ENCODE measurements around the gene ACOD1.
A peak's percentile ranks its signal among the peaks of the same experiment; 100 is the strongest.

Gene ACOD1

GRCh38 chr13:76991432-76991795 is 43.1 kb downstream of the ACOD1 start:
- peak overlapping the region; percentile 98 for H3K27ac Mint-ChIP-seq
- H3K27me3 Mint-ChIP-seq: no peaks in the 10 kb centered on the region
- DNase-seq (ENCODE audit: low spot score in 2 of 2): peak in 1 of 2 donors; percentile 61

GRCh38 chr13:76991796-76992547 is 43.7 kb downstream of the ACOD1 start, which contains the start of gene CLN5:
TSS of gene CLN5 (plus strand) at chr13:76992081. CDS start at chr13:76992099, 18 bp downstream.
- H3K9me3 Mint-ChIP-seq: no peaks in the 10 kb centered on the region
- peak within 1 kb of the TSS; percentile 98 for H3K27ac Mint-ChIP-seq
- peaks cover 8% of the 10 kb centered on the region for H3K36me3 Mint-ChIP-seq
- peak within 1 kb of the TSS; percentile 96 for H3K4me3 Mint-ChIP-seq
- H3K4me1 Mint-ChIP-seq: peaks cover 20% of the 10 kb centered on the region
- no peaks in the 10 kb centered on the region for H3K27me3 Mint-ChIP-seq
- DNase-seq (ENCODE audit: low spot score in 2 of 2) (peak; percentile 89 to 94), ATAC-seq (ENCODE audit: low read depth) (peak; percentile 87)

More at GRCh38 chr13:76991432-76991795, 43.1 kb downstream of the ACOD1 start:
- Mint-ChIP-seq H3K4me1 (peaks cover 20% of the 10 kb centered on the region), H3K9me3 (no peaks in the 10 kb centered on the region), H3K4me3 (peak overlapping the region; percentile 96), H3K36me3 (peaks cover 5% of the 10 kb centered on the region)
- peak; percentile 51 for ATAC-seq (ENCODE audit: low read depth)

- ATAC-seq (ENCODE audit: low read depth) (no peak), DNase-seq (ENCODE audit: low spot score in 2 of 2) (peak; percentile 23 to 24)
- Mint-ChIP-seq H3K9me3 (no peaks in the 10 kb centered on the region), H3K27me3 (no peaks in the 10 kb centered on the region), H3K27ac (peak overlapping the region; percentile 98), H3K36me3 (peaks cover 8% of the 10 kb centered on the region), H3K4me3 (peak overlapping the region; percentile 96), H3K4me1 (peaks cover 20% of the 10 kb centered on the region)
These were observed 44.3 kb downstream of the ACOD1 start for GRCh38 chr13:76992548-76993001.

GRCh38 chr13:76993021-76993420 is 44.7 kb downstream of the ACOD1 start:
- ATAC-seq (ENCODE audit: low read depth) (no peak), DNase-seq (ENCODE audit: low spot score in 2 of 2) (no peak)
- H3K27me3 Mint-ChIP-seq: no peaks in the 10 kb centered on the region
- no peaks in the 10 kb centered on the region for H3K9me3 Mint-ChIP-seq
- peaks cover 20% of the 10 kb centered on the region for H3K4me1 Mint-ChIP-seq
- H3K27ac Mint-ChIP-seq: peak overlapping the region; percentile 98
- peaks cover 10% of the 10 kb centered on the region for H3K36me3 Mint-ChIP-seq
- peak overlapping the region; percentile 96 for H3K4me3 Mint-ChIP-seq

GRCh38 chr13:76993473-76993872 is 45.2 kb downstream of the ACOD1 start:
- Mint-ChIP-seq H3K27ac (peak overlapping the region; percentile 98), H3K4me1 (peaks cover 23% of the 10 kb centered on the region), H3K9me3 (no peaks in the 10 kb centered on the region), H3K36me3 (peaks cover 11% of the 10 kb centered on the region), H3K4me3 (peak overlapping the region; percentile 96), H3K27me3 (no peaks in the 10 kb centered on the region)
- no peak for ATAC-seq (ENCODE audit: low read depth)
- DNase-seq (ENCODE audit: low spot score in 2 of 2): no peak

- DNase-seq (ENCODE audit: low spot score in 2 of 2) (no peak), ATAC-seq (ENCODE audit: low read depth) (no peak)
- Mint-ChIP-seq H3K4me1 (peaks cover 28% of the 10 kb centered on the region), H3K4me3 (peak overlapping the region; percentile 1), H3K27ac (peak overlapping the region; percentile 98), H3K9me3 (no peaks in the 10 kb centered on the region), H3K36me3 (peaks cover 17% of the 10 kb centered on the region), H3K27me3 (no peaks in the 10 kb centered on the region)
These were observed 46.0 kb downstream of the ACOD1 start for GRCh38 chr13:76994281-76994680.

GRCh38 chr13:77000475-77000874 is 52.2 kb downstream of the ACOD1 start:
- Mint-ChIP-seq H3K4me1 (peaks cover 25% of the 10 kb centered on the region), H3K27ac (no peak overlapping the region), H3K36me3 (peaks cover 20% of the 10 kb centered on the region), H3K4me3 (no peak overlapping the region), H3K9me3 (no peaks in the 10 kb centered on the region), H3K27me3 (no peaks in the 10 kb centered on the region)
- no peak for ATAC-seq (ENCODE audit: low read depth)
- DNase-seq (ENCODE audit: low spot score in 2 of 2): no peak

GRCh38 chr13:77001540-77001939 is 53.2 kb downstream of the ACOD1 start:
- Mint-ChIP-seq H3K27me3 (no peaks in the 10 kb centered on the region), H3K27ac (peak overlapping the region; percentile 62), H3K4me1 (peaks cover 23% of the 10 kb centered on the region), H3K36me3 (peaks cover 15% of the 10 kb centered on the region), H3K4me3 (no peak overlapping the region), H3K9me3 (no peaks in the 10 kb centered on the region)
- no peak for ATAC-seq (ENCODE audit: low read depth)
- DNase-seq (ENCODE audit: low spot score in 2 of 2): no peak

GRCh38 chr13:77001963-77002587 is 53.8 kb downstream of the ACOD1 start:
- H3K36me3 Mint-ChIP-seq: peaks cover 14% of the 10 kb centered on the region
- H3K27me3 Mint-ChIP-seq: no peaks in the 10 kb centered on the region
- no peak overlapping the region for H3K4me3 Mint-ChIP-seq
- peaks cover 24% of the 10 kb centered on the region for H3K4me1 Mint-ChIP-seq
- H3K9me3 Mint-ChIP-seq: no peaks in the 10 kb centered on the region
- DNase-seq (ENCODE audit: low spot score in 2 of 2) (no peak), ATAC-seq (ENCODE audit: low read depth) (no peak)
- peak overlapping the region; percentile 67 for H3K27ac Mint-ChIP-seq

- DNase-seq (ENCODE audit: low spot score in 2 of 2): no peak
- Mint-ChIP-seq H3K4me1 (peaks cover 26% of the 10 kb centered on the region), H3K27me3 (no peaks in the 10 kb centered on the region), H3K36me3 (peaks cover 19% of the 10 kb centered on the region), H3K4me3 (no peak overlapping the region), H3K27ac (peak overlapping the region; percentile 67), H3K9me3 (no peaks in the 10 kb centered on the region)
- ATAC-seq (ENCODE audit: low read depth): no peak
These were observed 54.4 kb downstream of the ACOD1 start for GRCh38 chr13:77002590-77003190.

All from memory B cell (primary cell).